ENCODE data around the gene TMCC1.
"Not testable (repeated sequence)": the region's sequence is repeated elsewhere in the genome, so short reads cannot be mapped to it uniquely, and the experiment has no call there.

TMCC1 gene

GRCh38 chr3:129690963-129691362, 202.5 kb downstream of the TMCC1 start:
- H3K4me1 ChIP-seq (ENCODE audit: control insufficient read depth, insufficient read depth, low read length) = peaks cover 32% of the 10 kb centered on the region
- H3K4me3 ChIP-seq (ENCODE audit: low read depth, low read length) = no peak overlapping the region

GRCh38 chr3:129690406-129690805, 203.1 kb downstream of the TMCC1 start:
- Histone ChIP-seq H3K27me3 (ENCODE audit: control insufficient read depth, insufficient read depth, low read length) (no peaks in the 10 kb centered on the region), H3K4me3 (ENCODE audit: low read depth, low read length) (no peak overlapping the region), H3K4me1 (ENCODE audit: control insufficient read depth, insufficient read depth, low read length) (peaks cover 32% of the 10 kb centered on the region), H3K9ac (ENCODE audit: low read depth, low read length) (no peak overlapping the region), H3K9me3 (ENCODE audit: control insufficient read depth, insufficient read depth, low read length) (no peaks in the 10 kb centered on the region), H3K36me3 (ENCODE audit: control insufficient read depth, insufficient read depth, low read length) (no peaks in the 10 kb centered on the region)

More at GRCh38 chr3:129690963-129691362, 202.5 kb downstream of the TMCC1 start:
- no peaks in the 10 kb centered on the region for H3K9me3 ChIP-seq (ENCODE audit: control insufficient read depth, insufficient read depth, low read length)
- no peaks in the 10 kb centered on the region for H3K36me3 ChIP-seq (ENCODE audit: control insufficient read depth, insufficient read depth, low read length)
- no peaks in the 10 kb centered on the region for H3K27me3 ChIP-seq (ENCODE audit: control insufficient read depth, insufficient read depth, low read length)
- H3K9ac ChIP-seq (ENCODE audit: low read depth, low read length) = no peak overlapping the region

- Histone ChIP-seq H3K4me3 (ENCODE audit: low read depth, low read length) (peak overlapping the region; percentile 47), H3K9me3 (ENCODE audit: control insufficient read depth, insufficient read depth, low read length) (no peaks in the 10 kb centered on the region), H3K36me3 (ENCODE audit: control insufficient read depth, insufficient read depth, low read length) (no peaks in the 10 kb centered on the region), H3K4me1 (ENCODE audit: control insufficient read depth, insufficient read depth, low read length) (peaks cover 36% of the 10 kb centered on the region), H3K27me3 (ENCODE audit: control insufficient read depth, insufficient read depth, low read length) (no peaks in the 10 kb centered on the region), H3K9ac (ENCODE audit: low read depth, low read length) (no peak overlapping the region)
Observed at GRCh38 chr3:129689036-129689435, 204.5 kb downstream of the TMCC1 start.

GRCh38 chr3:129688271-129688895, 205.1 kb downstream of the TMCC1 start:
- H3K4me1 ChIP-seq (ENCODE audit: control insufficient read depth, insufficient read depth, low read length) = peaks cover 36% of the 10 kb centered on the region
- H3K36me3 ChIP-seq (ENCODE audit: control insufficient read depth, insufficient read depth, low read length) = no peaks in the 10 kb centered on the region
- H3K27me3 ChIP-seq (ENCODE audit: control insufficient read depth, insufficient read depth, low read length) = no peaks in the 10 kb centered on the region
- peak overlapping the region; percentile 47 for H3K4me3 ChIP-seq (ENCODE audit: low read depth, low read length)
- no peaks in the 10 kb centered on the region for H3K9me3 ChIP-seq (ENCODE audit: control insufficient read depth, insufficient read depth, low read length)
- peak overlapping the region; percentile 8 for H3K9ac ChIP-seq (ENCODE audit: low read depth, low read length)

- H3K9me3 ChIP-seq (ENCODE audit: control insufficient read depth, insufficient read depth, low read length) = no peaks in the 10 kb centered on the region
- peak overlapping the region; percentile 47 for H3K4me3 ChIP-seq (ENCODE audit: low read depth, low read length)
- H3K9ac ChIP-seq (ENCODE audit: low read depth, low read length) = peak overlapping the region; percentile 8
- H3K4me1 ChIP-seq (ENCODE audit: control insufficient read depth, insufficient read depth, low read length) = peaks cover 36% of the 10 kb centered on the region
- no peaks in the 10 kb centered on the region for H3K36me3 ChIP-seq (ENCODE audit: control insufficient read depth, insufficient read depth, low read length)
- H3K27me3 ChIP-seq (ENCODE audit: control insufficient read depth, insufficient read depth, low read length) = no peaks in the 10 kb centered on the region
Observed at GRCh38 chr3:129687586-129688125, 205.9 kb downstream of the TMCC1 start.

- Histone ChIP-seq H3K4me1 (ENCODE audit: control insufficient read depth, insufficient read depth, low read length) (peaks cover 36% of the 10 kb centered on the region), H3K9me3 (ENCODE audit: control insufficient read depth, insufficient read depth, low read length) (no peaks in the 10 kb centered on the region), H3K27me3 (ENCODE audit: control insufficient read depth, insufficient read depth, low read length) (no peaks in the 10 kb centered on the region), H3K4me3 (ENCODE audit: low read depth, low read length) (no peak overlapping the region), H3K9ac (ENCODE audit: low read depth, low read length) (no peak overlapping the region), H3K36me3 (ENCODE audit: control insufficient read depth, insufficient read depth, low read length) (no peaks in the 10 kb centered on the region)
Observed at GRCh38 chr3:129686941-129687340, 206.6 kb downstream of the TMCC1 start.

GRCh38 chr3:129684270-129684669, 209.2 kb downstream of the TMCC1 start:
- Histone ChIP-seq H3K9ac (ENCODE audit: low read depth, low read length) (no peak overlapping the region), H3K4me3 (ENCODE audit: low read depth, low read length) (no peak overlapping the region), H3K27me3 (ENCODE audit: control insufficient read depth, insufficient read depth, low read length) (no peaks in the 10 kb centered on the region), H3K9me3 (ENCODE audit: control insufficient read depth, insufficient read depth, low read length) (no peaks in the 10 kb centered on the region), H3K36me3 (ENCODE audit: control insufficient read depth, insufficient read depth, low read length) (no peaks in the 10 kb centered on the region), H3K4me1 (ENCODE audit: control insufficient read depth, insufficient read depth, low read length) (peaks cover 21% of the 10 kb centered on the region)

- H3K9ac ChIP-seq (ENCODE audit: low read depth, low read length) = no peak overlapping the region
- no peak overlapping the region for H3K4me3 ChIP-seq (ENCODE audit: low read depth, low read length)
- H3K9me3 ChIP-seq (ENCODE audit: control insufficient read depth, insufficient read depth, low read length) = no peaks in the 10 kb centered on the region
- H3K27me3 ChIP-seq (ENCODE audit: control insufficient read depth, insufficient read depth, low read length) = no peaks in the 10 kb centered on the region
- no peaks in the 10 kb centered on the region for H3K36me3 ChIP-seq (ENCODE audit: control insufficient read depth, insufficient read depth, low read length)
- peaks cover 15% of the 10 kb centered on the region for H3K4me1 ChIP-seq (ENCODE audit: control insufficient read depth, insufficient read depth, low read length)
Observed at GRCh38 chr3:129683201-129683600, 210.3 kb downstream of the TMCC1 start.

GRCh38 chr3:129676985-129677384, 216.5 kb downstream of the TMCC1 start:
- no peaks in the 10 kb centered on the region for H3K36me3 ChIP-seq (ENCODE audit: control insufficient read depth, insufficient read depth, low read length)
- no peaks in the 10 kb centered on the region for H3K9me3 ChIP-seq (ENCODE audit: control insufficient read depth, insufficient read depth, low read length)
- no peaks in the 10 kb centered on the region for H3K27me3 ChIP-seq (ENCODE audit: control insufficient read depth, insufficient read depth, low read length)
- no peak overlapping the region for H3K4me3 ChIP-seq (ENCODE audit: low read depth, low read length)
- H3K4me1 ChIP-seq (ENCODE audit: control insufficient read depth, insufficient read depth, low read length) = no peaks in the 10 kb centered on the region
- H3K9ac ChIP-seq (ENCODE audit: low read depth, low read length) = no peak overlapping the region

- H3K4me3 ChIP-seq (ENCODE audit: low read depth, low read length); H3K27me3 ChIP-seq (ENCODE audit: control insufficient read depth, insufficient read depth, low read length); H3K9me3 ChIP-seq (ENCODE audit: control insufficient read depth, insufficient read depth, low read length); H3K9ac ChIP-seq (ENCODE audit: low read depth, low read length); H3K36me3 ChIP-seq (ENCODE audit: control insufficient read depth, insufficient read depth, low read length); H3K4me1 ChIP-seq (ENCODE audit: control insufficient read depth, insufficient read depth, low read length): not testable (repeated sequence)
Observed at GRCh38 chr3:129674798-129675123, 218.8 kb downstream of the TMCC1 start.

GRCh38 chr3:129673897-129674797, 219.4 kb downstream of the TMCC1 start:
- Histone ChIP-seq H3K4me1 (ENCODE audit: control insufficient read depth, insufficient read depth, low read length) (no peaks in the 10 kb centered on the region), H3K9ac (ENCODE audit: low read depth, low read length) (no peak overlapping the region), H3K9me3 (ENCODE audit: control insufficient read depth, insufficient read depth, low read length) (no peaks in the 10 kb centered on the region)

GRCh38 chr3:129673012-129673411, 220.5 kb downstream of the TMCC1 start:
- peaks cover 6% of the 10 kb centered on the region for H3K36me3 ChIP-seq (ENCODE audit: control insufficient read depth, insufficient read depth, low read length)
- H3K9ac ChIP-seq (ENCODE audit: low read depth, low read length) = no peak overlapping the region
- H3K4me1 ChIP-seq (ENCODE audit: control insufficient read depth, insufficient read depth, low read length) = no peaks in the 10 kb centered on the region
- no peaks in the 10 kb centered on the region for H3K9me3 ChIP-seq (ENCODE audit: control insufficient read depth, insufficient read depth, low read length)
- no peak overlapping the region for H3K4me3 ChIP-seq (ENCODE audit: low read depth, low read length)
- no peaks in the 10 kb centered on the region for H3K27me3 ChIP-seq (ENCODE audit: control insufficient read depth, insufficient read depth, low read length)

More at GRCh38 chr3:129673897-129674797, 219.4 kb downstream of the TMCC1 start:
- H3K36me3 ChIP-seq (ENCODE audit: control insufficient read depth, insufficient read depth, low read length) = peaks cover 6% of the 10 kb centered on the region
- H3K4me3 ChIP-seq (ENCODE audit: low read depth, low read length) = no peak overlapping the region
- no peaks in the 10 kb centered on the region for H3K27me3 ChIP-seq (ENCODE audit: control insufficient read depth, insufficient read depth, low read length)
